Posterior vena cava (tissue), 2 donors: Measurements from ENCODE around the gene CCNA1. TPM values are rescaled to one million over a fixed set of nuclear protein-coding genes. Genes with fewer than 3 reads are reported as not detected.

Experiments
- DNase-seq: peaks from one replicate; pipeline ENCODE4 v3.0.0-alpha.2; 2020; ENCODE audit warnings: low spot score
- intact Hi-C, 2 donors: fragments of 100-400 bp; cut with DNase I; formaldehyde crosslinking; loops; one replicate each; pipeline versions ENCODE4 v1.14.1 to v1.14.2; 2022 to 2023
- long read RNA-seq, 2 donors: library from polyadenylated mRNA; unstranded; transcript quantifications; one replicate each; pipeline ENCODE4 v2.0.0, GENCODE V29; 2020 to 2021
- total RNA-seq, 2 donors: library from RNA; stranded (reverse); fragmentation: NEBNext Ultra II Directional; extraction: Animal tissue kit (Norgen Biotek cat#: 25700); gene quantifications; one replicate each; pipeline ENCODE4 v1.2.1, GENCODE V29; 2021
- donor health status: DM: yes; HTN: yes; CAD: no.
- donor health status: DM: yes; HTN: yes; CAD: no.

Gene CCNA1
- total RNA-seq: under 1 TPM; 0.23 to 0.33 TPM
- long read RNA-seq, donor 1: 0 reads
- long read RNA-seq, donor 2, partial matches to known transcripts: 1 of 3 reads
- long read RNA-seq, donor 2, other reads (novel, unspliced or antisense): 0 of 3 reads

DNA sequence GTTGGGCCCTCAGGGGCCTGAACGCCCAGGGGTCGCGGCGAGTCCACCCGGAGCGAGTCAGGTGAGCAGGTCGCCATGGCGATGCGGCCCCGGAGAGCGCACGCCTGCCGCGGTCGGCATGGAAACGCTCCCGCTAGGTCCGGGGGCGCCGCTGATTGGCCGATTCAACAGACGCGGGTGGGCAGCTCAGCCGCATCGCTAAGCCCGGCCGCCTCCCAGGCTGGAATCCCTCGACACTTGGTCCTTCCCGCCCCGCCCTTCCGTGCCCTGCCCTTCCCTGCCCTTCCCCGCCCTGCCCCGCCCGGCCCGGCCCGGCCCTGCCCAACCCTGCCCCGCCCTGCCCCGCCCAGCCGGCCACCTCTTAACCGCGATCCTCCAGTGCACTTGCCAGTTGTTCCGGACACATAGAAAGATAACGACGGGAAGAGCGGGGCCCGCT is at the start of gene CCNA1:
CCNA1 (plus strand) TSS at position 390 of the 439 bp plus-strand sequence. CDS start 562 bp downstream, outside the sequence.
- intact Hi-C loops: no loop called here
- peak; percentile 79 for DNase-seq

DNA sequence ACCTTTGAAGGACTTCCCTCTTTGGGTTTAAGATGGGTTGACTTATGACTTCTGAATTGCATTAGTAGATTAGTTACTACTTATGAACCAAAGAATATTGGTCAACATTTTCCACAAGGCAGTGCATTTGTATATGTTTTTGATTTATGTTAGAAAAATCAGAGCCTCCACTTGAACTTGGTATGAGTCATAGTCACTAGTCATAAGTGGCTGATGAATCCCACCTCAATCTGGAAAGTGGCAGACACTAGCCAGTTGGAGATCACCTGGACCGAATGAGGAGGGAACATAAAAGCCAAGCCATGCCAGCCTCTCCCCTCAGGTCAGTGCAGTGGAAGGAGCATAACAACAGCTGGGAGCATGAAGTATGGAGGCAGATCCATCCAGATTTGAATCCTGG is 46.8 kb upstream of the CCNA1 start:
- no peak for DNase-seq
- intact Hi-C loops: no loop called here

DNA sequence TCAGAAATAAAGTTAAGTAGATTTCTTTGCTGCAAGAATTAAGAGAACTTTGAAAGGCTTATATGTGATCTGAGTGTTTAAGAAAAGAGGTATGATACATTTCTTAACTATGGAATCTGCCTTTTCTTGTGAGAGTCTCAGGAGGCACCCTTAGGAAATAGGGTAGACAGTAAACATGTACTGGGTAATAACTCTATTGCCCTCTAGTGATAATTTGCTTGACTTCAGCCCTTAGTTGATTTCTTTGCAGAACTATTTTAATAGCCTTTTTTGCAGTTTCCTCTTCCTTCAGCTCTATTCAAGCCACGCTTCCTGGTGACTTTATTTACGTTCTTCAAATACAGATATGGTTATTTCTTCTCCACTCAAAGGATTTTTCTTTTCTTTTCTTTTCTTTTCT is 37.0 kb upstream of the CCNA1 start:
- no peak for DNase-seq
- intact Hi-C loops: loop anchor here in 1 of 2 donors (10.0 kb wide), 1 partner anchor 110 kb away; no protein-coding TSS in a partner anchor

DNA sequence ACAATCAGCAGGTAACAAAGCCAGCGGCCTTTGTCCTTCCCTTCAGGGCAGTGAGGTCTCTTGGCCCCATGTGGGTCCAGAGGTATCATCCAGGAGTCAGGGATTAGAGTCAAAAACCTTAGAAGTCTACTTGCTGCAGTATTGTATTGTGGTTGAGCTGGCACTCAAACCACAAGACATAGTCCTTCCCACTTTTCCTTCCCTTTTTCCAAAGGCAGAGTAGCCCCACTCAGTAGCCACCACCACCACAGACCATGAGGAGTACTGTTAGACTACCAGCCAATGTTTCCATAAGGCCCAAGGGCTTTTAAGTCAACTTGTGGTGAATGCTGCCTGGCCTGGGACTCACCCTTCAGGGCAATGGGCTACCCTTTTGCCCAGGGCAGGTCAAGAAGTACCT is 27.1 kb upstream of the CCNA1 start:
- DNase-seq: no peak
- intact Hi-C loops: no loop called here

DNA sequence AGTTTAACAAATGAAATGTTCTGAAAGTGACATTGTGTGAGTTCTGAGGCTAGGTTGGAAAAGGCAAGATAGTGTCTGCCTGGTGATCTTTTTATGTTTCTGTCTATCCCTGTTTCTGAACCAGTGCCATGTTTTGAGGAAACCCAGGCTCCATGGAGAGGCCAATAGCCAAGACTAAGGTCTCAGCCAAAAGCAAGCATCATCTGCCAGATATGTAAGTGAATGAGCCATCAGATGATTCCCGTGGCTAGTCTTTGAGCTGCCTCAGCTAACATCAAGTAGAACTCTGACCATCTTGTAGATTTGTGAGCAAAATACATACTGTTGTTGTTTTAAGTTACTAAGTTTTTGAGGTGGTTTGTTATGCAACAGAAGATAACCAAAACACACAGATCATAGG is 19.6 kb upstream of the CCNA1 start:
- intact Hi-C loops: no loop called here
- no peak for DNase-seq

DNA sequence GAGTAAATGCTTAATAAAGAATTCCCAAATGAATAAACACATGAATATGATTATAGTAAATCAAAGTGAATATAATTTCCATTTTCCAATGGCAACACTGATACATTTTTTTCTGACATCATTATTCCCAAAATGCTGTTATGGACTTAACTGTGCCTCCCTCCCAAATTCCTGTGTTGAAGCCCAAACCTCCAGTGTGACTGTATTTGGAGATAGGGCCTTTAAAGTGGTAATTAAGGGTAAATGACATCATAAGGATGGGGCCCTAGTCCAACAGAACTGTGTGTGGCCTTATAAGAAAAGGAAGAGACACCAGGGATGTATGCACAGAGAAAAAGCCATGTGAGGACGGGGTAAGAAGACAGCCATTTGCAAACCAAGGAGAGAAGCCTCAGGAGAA is 19.1 kb upstream of the CCNA1 start:
- DNase-seq: no peak
- intact Hi-C loops: no loop called here

DNA sequence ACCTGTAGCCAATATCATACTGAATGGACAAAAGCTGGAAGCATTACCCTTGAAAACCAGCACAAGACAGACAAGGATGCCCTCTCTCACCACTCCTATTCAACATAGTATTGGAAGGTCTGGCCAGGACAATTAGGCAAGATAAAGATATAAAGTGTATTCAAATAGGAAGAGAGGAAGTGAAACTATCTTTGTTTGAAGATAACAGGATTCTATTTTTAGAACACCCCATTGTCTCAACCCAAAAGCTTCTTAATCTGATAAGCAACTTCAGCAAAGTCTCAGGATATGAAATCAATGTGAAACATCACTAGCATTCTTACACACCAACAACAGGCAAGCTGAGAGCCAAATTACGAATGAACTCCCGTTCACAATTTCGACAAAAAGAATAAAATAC is 17.8 kb upstream of the CCNA1 start:
- no peak for DNase-seq
- intact Hi-C loops: no loop called here

DNA sequence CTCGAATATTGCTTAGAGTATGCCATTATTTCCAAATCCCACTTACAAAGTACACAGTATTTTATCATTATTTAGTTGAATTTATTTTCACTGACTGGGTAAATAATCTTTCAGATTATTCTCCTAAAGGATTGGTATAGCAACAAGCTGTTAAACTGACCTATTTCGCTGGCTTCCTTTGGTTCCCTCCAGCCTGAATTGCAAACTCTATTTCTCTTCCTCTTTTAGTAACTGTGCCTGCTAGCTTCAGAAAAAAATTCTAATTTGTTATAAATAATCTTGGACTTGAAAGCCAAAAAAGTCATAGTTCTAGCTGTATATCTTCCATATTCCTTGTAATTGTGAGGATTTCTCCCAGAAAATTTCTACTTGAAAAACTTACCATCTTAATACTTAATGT is 15.0 kb upstream of the CCNA1 start:
- no peak for DNase-seq
- intact Hi-C loops: no loop called here

DNA sequence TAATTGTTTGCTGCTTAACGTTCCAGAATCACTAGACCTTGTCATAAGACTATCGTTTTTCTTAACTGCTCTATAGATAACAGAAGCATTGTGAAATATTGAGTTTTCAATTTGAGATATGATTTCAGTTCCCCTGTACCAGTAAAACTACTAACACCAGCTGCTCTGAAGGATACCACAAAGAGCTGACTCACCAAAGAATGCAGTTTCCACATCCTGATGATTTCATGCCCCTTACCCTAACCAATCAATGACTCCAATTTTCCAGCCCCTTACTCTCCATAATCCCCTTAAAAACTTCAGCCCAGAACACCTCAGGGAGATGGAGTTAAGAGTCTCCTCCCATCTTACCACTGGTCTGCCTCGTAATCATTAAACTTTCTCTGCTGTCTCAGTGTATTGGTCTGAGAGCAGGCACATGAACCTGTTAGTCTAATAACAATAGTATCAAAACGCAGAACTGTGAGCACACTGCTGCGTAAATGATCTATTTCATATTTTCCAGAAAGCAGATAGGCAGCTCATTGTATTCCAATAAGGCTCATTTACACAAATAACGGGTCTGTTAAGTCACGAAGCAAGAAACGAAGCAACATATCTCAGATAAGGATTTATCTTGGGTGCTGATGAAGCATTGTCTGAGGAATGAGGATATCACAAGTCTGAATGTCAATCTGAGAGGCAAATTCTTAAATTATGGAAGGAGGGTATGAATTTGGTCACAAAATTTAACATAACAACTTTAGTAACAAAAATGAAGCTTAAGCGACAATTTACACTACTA is 14.1 kb upstream of the CCNA1 start:
- DNase-seq: no peak
- intact Hi-C loops: no loop called here

DNA sequence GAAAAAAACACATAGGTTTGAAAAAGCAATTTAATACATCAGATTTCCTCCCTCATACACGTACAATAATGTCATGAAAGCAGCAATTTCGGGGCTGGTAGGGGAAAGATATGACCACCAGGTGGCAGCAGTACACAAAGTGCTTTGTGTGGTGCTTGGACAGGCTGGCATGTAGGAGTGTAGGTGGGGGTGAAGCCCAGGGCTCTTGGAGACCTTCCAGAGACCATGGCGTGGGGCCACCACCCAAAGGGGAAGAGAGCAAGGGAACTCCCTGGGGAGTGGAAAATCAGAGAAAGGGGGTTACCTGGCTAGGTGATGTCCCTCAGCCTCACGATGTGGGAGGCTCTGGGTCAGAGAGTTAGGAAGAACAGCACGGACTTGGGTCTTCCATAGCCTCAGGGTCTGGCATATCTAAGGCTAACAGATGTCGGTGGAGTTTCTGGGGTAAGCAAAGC is 11.8 kb upstream of the CCNA1 start:
- intact Hi-C loops: loop anchor here in 1 of 2 donors (10.0 kb wide), 1 partner anchor 314 kb away; no protein-coding TSS in a partner anchor

DNA sequence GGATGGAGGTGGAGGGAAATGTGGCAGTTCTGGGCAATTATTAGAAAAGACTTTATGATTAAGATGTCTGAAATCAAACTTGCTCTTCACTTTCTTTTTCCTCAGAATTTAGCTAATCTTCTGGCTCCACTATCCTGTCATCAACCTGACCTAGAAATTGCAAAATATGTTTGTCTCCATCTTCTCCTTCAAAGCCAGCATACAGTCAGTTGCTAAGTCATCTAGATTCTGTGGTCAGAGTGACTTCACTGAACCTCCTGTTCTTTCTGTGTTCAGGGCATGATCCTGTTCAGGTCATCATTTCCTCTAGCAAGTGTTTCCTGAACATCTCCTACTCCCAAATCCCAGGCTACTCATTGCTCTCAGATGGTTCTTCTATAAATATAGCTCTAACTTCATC is 10.8 kb upstream of the CCNA1 start:
- intact Hi-C loops: loop anchor here in 1 of 2 donors (10.0 kb wide), 1 partner anchor 313 kb away; no protein-coding TSS in a partner anchor
- no peak for DNase-seq

More for the DNA sequence above, 11.8 kb upstream of the CCNA1 start:
- peak; percentile 83 for DNase-seq

DNA sequence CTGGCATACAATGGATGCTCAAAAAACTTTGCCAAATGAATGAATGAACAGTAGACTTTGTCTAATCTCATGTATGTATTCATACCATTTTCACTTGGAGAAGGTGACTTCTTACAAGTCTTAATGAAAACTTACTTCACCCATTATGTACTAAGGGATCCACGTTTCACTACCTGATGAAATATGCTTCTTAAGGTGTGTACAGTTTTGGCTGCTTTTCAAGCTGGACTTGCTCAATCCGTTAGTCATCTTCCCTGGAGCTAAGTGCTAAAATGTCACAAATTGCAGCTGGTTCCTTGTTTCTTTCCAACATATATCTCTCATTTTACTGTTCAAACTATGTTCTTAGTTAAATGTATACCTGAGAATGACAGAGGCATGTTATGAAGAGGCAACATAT is 4.2 kb upstream of the CCNA1 start:
- no peak for DNase-seq
- intact Hi-C loops: loop anchor here in 1 of 2 donors (10.0 kb wide), 1 partner anchor 307 kb away; no protein-coding TSS in a partner anchor

DNA sequence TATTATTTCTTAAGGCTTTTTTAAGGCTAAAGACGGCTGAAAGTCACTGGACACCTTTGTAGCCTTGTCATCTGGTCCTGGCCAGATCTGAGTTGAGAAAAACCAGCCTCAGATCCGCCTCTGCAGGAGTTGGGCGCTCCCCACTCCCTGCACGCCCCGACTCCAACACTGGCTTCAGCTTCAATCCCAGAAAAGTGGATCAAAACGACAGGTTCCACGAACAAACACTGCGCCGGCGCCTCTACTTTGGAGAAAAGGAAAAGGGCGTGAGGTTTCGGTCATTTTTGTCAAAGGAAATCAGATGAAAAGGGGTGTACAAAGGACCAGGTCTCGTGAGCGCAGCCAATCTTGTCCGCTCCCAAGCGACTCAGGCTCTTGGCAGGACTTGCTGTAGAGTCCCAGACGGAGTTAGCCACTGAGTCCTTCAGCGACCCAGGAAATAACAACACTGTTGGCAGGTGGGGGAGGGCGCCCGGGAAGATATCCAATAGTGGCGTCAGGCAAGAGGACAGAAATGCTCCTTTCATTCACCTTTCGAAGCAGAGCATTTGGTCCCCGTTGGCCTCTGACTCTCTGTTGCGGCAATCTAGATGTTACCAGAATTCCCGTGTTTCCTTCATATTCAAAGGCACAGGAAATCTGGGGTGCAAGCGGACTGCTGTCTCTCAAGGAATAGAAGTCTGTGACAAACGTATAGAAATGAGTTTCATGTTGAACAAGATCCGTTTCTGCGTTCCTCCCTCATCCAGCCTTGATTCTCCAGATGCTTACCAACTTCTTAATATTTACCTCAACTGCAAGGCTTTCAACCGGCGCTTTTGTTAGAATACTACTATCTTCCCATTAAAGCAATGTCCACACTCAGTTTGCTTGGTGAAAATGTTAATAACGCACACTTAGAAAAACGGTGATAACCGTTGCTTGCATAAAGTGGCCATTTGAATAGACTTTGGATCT is 1.8 kb upstream of the CCNA1 start:
- intact Hi-C loops: no loop called here
- no peak for DNase-seq

DNA sequence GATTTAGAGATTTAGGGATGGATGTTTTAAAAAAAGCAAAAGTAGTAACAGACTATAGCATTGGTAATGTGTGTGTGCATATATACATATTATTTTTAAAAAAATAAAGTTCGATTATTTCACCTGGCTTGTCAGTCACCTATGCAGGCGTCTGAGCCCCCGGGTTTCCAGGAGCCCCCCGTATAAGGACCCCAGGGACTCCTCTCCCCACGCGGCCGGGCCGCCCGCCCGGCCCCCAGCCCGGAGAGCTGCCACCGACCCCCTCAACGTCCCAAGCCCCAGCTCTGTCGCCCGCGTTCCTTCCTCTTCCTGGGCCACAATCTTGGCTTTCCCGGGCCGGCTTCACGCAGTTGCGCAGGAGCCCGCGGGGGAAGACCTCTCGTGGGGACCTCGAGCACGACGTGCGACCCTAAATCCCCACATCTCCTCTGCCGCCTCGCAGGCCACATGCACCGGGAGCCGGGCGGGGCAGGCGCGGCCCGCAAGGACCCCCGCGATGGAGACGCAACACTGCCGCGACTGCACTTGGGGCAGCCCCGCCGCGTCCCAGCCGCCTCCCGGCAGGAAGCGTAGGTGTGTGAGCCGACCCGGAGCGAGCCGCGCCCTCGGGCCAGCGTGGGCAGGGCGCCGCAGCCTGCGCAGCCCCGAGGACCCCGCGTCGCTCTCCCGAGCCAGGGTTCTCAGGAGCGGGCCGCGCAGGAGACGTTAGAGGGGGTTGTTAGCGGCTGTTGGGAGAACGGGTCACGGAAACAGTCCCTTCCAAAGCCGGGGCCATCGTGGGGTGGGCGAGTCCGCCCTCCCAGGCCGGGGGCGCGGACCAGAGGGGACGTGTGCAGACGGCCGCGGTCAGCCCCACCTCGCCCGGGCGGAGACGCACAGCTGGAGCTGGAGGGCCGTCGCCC is 840 bp upstream of the CCNA1 start:
- peak; percentile 82 for DNase-seq
- intact Hi-C loops: no loop called here

DNA sequence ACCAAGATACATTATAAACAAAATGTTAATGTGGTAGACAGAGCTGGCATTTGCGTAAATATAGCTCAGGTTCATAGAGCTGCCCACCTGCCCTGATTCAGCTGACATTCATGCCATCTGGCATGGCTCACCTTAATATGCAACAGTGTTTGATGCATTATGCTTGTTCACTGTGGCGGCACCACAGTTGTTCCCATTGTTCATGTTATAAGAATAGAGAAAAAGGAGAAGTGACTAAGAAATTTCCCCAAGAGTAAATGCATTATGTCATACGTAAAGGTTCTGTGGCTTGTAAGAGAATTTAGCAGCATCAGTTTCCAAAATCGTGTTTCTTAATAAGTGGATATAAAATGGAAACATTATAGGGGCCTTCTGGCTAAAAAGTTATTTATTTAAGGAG is 4.5 kb downstream of the CCNA1 start:
- intact Hi-C loops: no loop called here
- DNase-seq: no peak

DNA sequence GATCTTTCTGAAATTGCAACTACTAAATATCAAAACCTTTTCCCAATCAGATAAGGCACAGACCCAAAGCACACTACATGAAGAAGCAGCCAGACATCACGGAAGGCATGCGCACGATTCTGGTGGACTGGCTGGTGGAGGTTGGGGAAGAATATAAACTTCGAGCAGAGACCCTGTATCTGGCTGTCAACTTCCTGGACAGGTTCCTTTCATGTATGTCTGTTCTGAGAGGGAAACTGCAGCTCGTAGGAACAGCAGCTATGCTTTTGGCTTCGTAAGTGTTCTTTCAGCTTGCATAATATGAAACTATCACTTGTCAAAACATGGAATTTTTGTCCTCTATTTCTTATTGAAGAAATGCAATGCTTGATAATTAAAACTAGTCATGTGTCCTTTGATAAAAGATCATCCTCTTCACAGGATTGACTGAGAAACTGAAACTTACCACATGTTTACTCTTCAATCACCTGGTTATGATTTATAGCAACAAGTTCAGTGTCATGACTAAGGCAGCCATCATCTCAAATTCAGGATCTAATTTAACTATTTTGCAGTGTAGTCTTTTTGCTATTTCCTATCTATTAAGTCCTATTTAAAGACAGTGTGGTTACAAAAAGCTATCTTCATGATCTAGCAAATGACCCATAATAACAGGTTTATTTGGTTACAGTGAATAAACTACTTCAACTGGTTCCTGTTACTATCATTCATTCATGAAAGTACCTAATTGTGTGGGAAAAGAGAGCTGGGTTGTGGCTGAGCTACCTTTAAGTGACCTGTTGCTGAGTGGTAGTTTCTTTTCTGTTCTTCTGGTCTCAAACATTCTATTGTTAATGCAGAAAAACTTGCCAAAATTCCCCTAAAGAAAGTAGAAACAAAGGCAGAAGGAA is 6.5 kb downstream of the CCNA1 start:
- DNase-seq: no peak
- intact Hi-C loops: no loop called here

DNA sequence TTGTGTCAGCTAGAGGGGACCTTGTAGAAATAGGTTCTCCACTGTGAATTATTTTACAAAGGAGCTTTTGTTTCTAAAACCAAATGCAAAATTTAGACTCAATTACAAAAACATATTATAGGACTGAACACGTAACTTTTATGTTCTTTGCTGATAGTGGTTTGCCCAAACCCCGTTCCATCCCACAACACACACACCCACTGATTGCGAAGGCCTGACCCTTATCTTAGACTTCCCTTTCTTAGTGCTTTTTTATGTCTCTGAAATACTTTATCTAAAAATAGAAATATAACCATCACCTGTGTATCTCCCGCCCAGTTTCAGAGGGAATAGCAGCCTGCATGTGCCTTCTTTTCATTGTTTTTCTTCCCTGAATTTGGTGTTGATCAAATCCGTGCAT is 13.0 kb downstream of the CCNA1 start:
- intact Hi-C loops: no loop called here
- DNase-seq: no peak

DNA sequence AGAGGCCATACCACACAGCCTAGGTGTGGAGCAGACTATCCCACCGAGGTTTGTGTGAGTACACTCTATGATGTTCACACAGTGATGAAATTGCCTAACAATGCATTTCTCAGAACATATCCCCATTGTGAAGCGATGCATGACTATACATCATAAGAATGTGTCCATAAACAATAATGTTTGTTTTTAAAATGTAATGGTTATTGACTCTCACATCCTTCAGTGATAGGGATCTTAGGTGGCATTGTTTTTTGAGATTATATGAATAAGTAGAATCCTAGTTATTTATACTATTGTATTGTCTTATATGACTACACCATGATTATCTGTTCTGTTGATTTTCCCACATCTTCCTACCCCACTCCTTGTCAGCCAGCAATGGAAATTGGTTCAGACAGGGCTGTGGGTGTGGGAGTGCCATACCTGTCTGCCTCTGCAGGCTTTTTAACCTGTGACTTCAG is 13.6 kb downstream of the CCNA1 start:
- no peak for DNase-seq
- intact Hi-C loops: no loop called here
